Vagina (tissue), 2 donors: ENCODE results near the gene METTL16. TPM values are rescaled to one million over a fixed set of nuclear protein-coding genes. Genes with fewer than 3 reads are reported as not detected.

Experiments used
- DNase-seq, 2 donors: peaks; one replicate each; pipeline ENCODE4 v3.0.0-alpha.2; 2017; ENCODE audit errors: extremely low spot score in 2 of 2
- H3K27ac ChIP-seq: fragments of 200-600 bp; sonication (generic); one replicate; pipeline ENCODE4 v1.5.1; 2019
- H3K27me3 ChIP-seq: fragments of 200-600 bp; sonication (generic); one replicate; pipeline ENCODE4 v1.5.1; 2019
- H3K36me3 ChIP-seq, 2 donors: fragments of 200-600 bp; sonication (generic); one replicate each; pipeline ENCODE4 v1.5.1; 2017 to 2019
- H3K4me1 ChIP-seq: fragments of 200-600 bp; sonication (generic); one replicate; pipeline ENCODE4 v1.5.1; 2019
- H3K4me3 ChIP-seq, 2 donors: fragments of 200-600 bp; sonication (generic); 1 replicate in 1 of 2; 2 replicates in 1 of 2; pipeline ENCODE4 v1.5.1; 2016 to 2019
- H3K9me3 ChIP-seq: fragments of 200-600 bp; sonication (generic); one replicate; pipeline ENCODE4 v1.5.1; 2019
- CTCF ChIP-seq, 3 experiments: fragments of 450-650 bp in 2 of 3; fragments of 200-600 bp in 1 of 3; sonication (generic) in 1 of 3; IDR thresholded peaks; one replicate each; pipeline ENCODE4 v1.5.1; 2017 to 2019; ENCODE audit warnings: antibody characterized with exemption in 3 of 3, mild to moderate bottlenecking in 2 of 3, moderate library complexity in 2 of 3
- POLR2A ChIP-seq, 2 donors: fragments of 450-650 bp; IDR thresholded peaks; one replicate each; pipeline ENCODE4 v1.6.1; 2017; ENCODE audit warnings: antibody characterized with exemption in 2 of 2, mild to moderate bottlenecking in 2 of 2, moderate library complexity in 2 of 2
- POLR2AphosphoS5 ChIP-seq, 2 donors: sonication (generic); formaldehyde crosslinking; IDR thresholded peaks; one replicate each; pipeline ENCODE4 v1.9.0; 2017; ENCODE audit warnings: antibody characterized with exemption in 2 of 2, mild to moderate bottlenecking in 2 of 2, low read depth in 1 of 2; ENCODE audit not compliant: insufficient read depth in 1 of 2
- intact Hi-C: fragments of 100-400 bp; cut with DNase I; formaldehyde crosslinking; loops from one replicate; pipeline ENCODE4 v1.15.1; 2023
- total RNA-seq: library from RNA; depleted of rRNA; stranded (reverse); fragments of >200 nt; gene quantifications from one replicate; pipeline ENCODE4 v1.2.3, GENCODE V29; 2016

Gene METTL16
- total RNA-seq, 1 donor from 2014 or later, result 30.4 TPM

DNA sequence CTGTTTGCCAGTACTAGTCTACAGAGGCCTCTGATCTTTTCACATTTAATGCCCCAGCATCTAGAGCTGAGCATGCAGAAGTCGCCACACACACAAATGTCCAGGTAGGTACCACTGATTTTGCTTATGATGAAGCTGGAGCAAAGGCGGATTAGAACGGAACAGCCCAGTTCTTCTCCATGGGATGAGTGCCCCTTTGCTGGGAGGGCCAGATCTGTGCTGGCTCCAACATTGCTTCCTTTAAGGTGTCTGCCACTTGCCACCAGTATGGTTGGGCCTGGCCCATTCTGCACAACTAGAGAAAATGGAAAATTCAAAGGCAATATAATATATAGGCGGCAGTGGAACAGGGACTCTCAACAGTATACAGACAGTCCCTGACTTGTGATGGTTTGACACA lies 108.6 kb downstream of the METTL16 start:
- Histone ChIP-seq H3K4me1 (peaks cover 64% of the 10 kb centered on the region), H3K4me3 (no peak overlapping the region), H3K27me3 (no peaks in the 10 kb centered on the region), H3K36me3 (no peaks in the 10 kb centered on the region), H3K27ac (peak overlapping the region; percentile 99), H3K9me3 (no peaks in the 10 kb centered on the region)
- intact Hi-C loops, result no loop called here
- DNase-seq, result no peak
- TF ChIP-seq POLR2AphosphoS5 (IDR thresholded peaks at IDR 0.05; ENCODE audit: insufficient read depth in 1 of 2, low read depth in 1 of 2), result no peak
- no peak for TF ChIP-seq CTCF (IDR thresholded peaks at IDR 0.05)
- no peak for TF ChIP-seq POLR2A (IDR thresholded peaks at IDR 0.05)

GRCh38 chr17:2402544-2402943 lies 109.1 kb downstream of the METTL16 start:
- peak overlapping the region; percentile 99 for H3K27ac ChIP-seq
- H3K9me3 ChIP-seq, result no peaks in the 10 kb centered on the region
- intact Hi-C loops, result no loop called here
- H3K4me1 ChIP-seq, result peaks cover 65% of the 10 kb centered on the region
- H3K36me3 ChIP-seq, result no peaks in the 10 kb centered on the region
- no peak for TF ChIP-seq CTCF (IDR thresholded peaks at IDR 0.05)
- no peak for TF ChIP-seq POLR2AphosphoS5 (IDR thresholded peaks at IDR 0.05; ENCODE audit: insufficient read depth in 1 of 2, low read depth in 1 of 2)
- H3K4me3 ChIP-seq, result peak overlapping the region; percentile 78 to 97
- no peaks in the 10 kb centered on the region for H3K27me3 ChIP-seq
- no peak for DNase-seq

- peak overlapping the region; percentile 78 to 97 for H3K4me3 ChIP-seq
- H3K27ac ChIP-seq, result peak overlapping the region; percentile 99
- TF ChIP-seq POLR2A (IDR thresholded peaks at IDR 0.05), result peak in 1 of 2 donors; percentile 31
- peak; percentile 89 to 94 for TF ChIP-seq POLR2AphosphoS5 (IDR thresholded peaks at IDR 0.05; ENCODE audit: insufficient read depth in 1 of 2, low read depth in 1 of 2)
- TF ChIP-seq CTCF (IDR thresholded peaks at IDR 0.05), result peak in 1 of 3 experiments; percentile 33
- intact Hi-C loops, result no loop called here
- H3K27me3 ChIP-seq, result no peaks in the 10 kb centered on the region
- peaks cover 65% of the 10 kb centered on the region for H3K4me1 ChIP-seq
- peak; percentile 99 to 100 for DNase-seq
- no peaks in the 10 kb centered on the region for H3K36me3 ChIP-seq
- no peaks in the 10 kb centered on the region for H3K9me3 ChIP-seq
Observed at GRCh38 chr17:2401426-2402221, 110.1 kb downstream of the METTL16 start.

- no peak for DNase-seq
- Histone ChIP-seq H3K27ac (peak within 1 kb of the TSS; percentile 99), H3K9me3 (no peaks in the 10 kb centered on the region), H3K4me1 (peaks cover 65% of the 10 kb centered on the region), H3K4me3 (peak within 1 kb of the TSS; percentile 78 to 97), H3K36me3 (no peaks in the 10 kb centered on the region), H3K27me3 (no peaks in the 10 kb centered on the region)
- TF ChIP-seq POLR2A (IDR thresholded peaks at IDR 0.05) (peak in 1 of 2 donors; percentile 87), POLR2AphosphoS5 (IDR thresholded peaks at IDR 0.05; ENCODE audit: insufficient read depth in 1 of 2, low read depth in 1 of 2) (no peak), CTCF (IDR thresholded peaks at IDR 0.05) (peak in 1 of 3 experiments; percentile 27)
- intact Hi-C loops, result no loop called here
Observed at GRCh38 chr17:2400877-2401425, 110.7 kb downstream of the METTL16 start, which contains the start of gene MNT. TSS of gene MNT (minus strand) at chr17:2401060. CDS start at chr17:2400712, 348 bp downstream.

- H3K4me3 ChIP-seq, result peak overlapping the region; percentile 78 to 97
- no peak for DNase-seq
- TF ChIP-seq CTCF (IDR thresholded peaks at IDR 0.05) (no peak), POLR2A (IDR thresholded peaks at IDR 0.05) (no peak), POLR2AphosphoS5 (IDR thresholded peaks at IDR 0.05; ENCODE audit: insufficient read depth in 1 of 2, low read depth in 1 of 2) (no peak)
- H3K36me3 ChIP-seq, result no peaks in the 10 kb centered on the region
- H3K9me3 ChIP-seq, result no peaks in the 10 kb centered on the region
- intact Hi-C loops, result no loop called here
- peak overlapping the region; percentile 99 for H3K27ac ChIP-seq
- peaks cover 65% of the 10 kb centered on the region for H3K4me1 ChIP-seq
- H3K27me3 ChIP-seq, result no peaks in the 10 kb centered on the region
Observed at GRCh38 chr17:2400474-2400866, 111.2 kb downstream of the METTL16 start.
